Effector memory CD8-positive, alpha-beta T cell (primary cell): Measurements from ENCODE around the gene ARHGEF6.
A peak's percentile ranks its signal among the peaks of the same experiment; 100 is the strongest.

Source experiments
- ATAC-seq: fragments of 150-1000 bp; cut with Tn5 transposase; replicated peaks from 2 replicates; pipeline ENCODE4 v1.10.0; 2021; ENCODE audit warnings: mild to moderate bottlenecking, moderate library complexity
- DNase-seq, 3 experiments: peaks; one replicate each; pipeline ENCODE4 v3.0.0; 2021
- H3K27ac Mint-ChIP-seq, 2 donors: one replicate each; pipeline ENCODE4 v1.8.0; 2022; ENCODE audit warnings: mild to moderate bottlenecking in 2 of 2, mixed read lengths in 2 of 2, moderate library complexity in 2 of 2
- H3K27me3 Mint-ChIP-seq, 2 donors: one replicate each; pipeline ENCODE4 v1.8.0; 2022; ENCODE audit warnings: mixed read lengths in 2 of 2
- H3K36me3 Mint-ChIP-seq: one replicate; pipeline ENCODE4 v1.8.0; 2022; ENCODE audit warnings: mild to moderate bottlenecking, moderate library complexity, mixed read lengths; ENCODE audit not compliant: insufficient read depth
- H3K4me1 Mint-ChIP-seq, 2 donors: one replicate each; pipeline ENCODE4 v1.8.0; 2022; ENCODE audit warnings: low read depth in 2 of 2, mixed read lengths in 2 of 2
- H3K4me3 Mint-ChIP-seq, 2 donors: one replicate each; pipeline ENCODE4 v1.8.0; 2022; ENCODE audit warnings: mild to moderate bottlenecking in 2 of 2, mixed read lengths in 2 of 2, moderate library complexity in 2 of 2
- H3K9me3 Mint-ChIP-seq, 2 donors: one replicate each; pipeline ENCODE4 v1.8.0; 2022; ENCODE audit warnings: mixed read lengths in 2 of 2

Gene ARHGEF6

DNA sequence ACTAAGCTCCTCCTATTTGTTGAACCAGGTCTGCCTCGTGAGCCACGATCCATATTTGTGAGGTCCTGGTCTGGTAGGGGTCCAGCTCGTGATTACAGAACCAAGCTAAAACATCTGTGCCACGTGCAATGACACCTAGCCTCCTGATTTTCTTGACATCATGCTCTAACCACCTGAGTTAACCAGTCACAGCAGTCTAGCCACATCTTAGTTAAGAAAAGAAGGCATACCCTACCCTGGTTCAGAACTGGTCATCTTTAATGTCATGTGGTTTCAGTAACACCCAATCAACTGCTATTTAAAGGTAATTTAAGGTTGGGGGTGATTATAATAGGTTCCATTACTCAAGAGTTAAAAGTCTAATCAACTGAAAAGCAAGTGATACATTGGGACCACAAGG lies 28.4 kb downstream of the ARHGEF6 start:
- Mint-ChIP-seq H3K27me3 (no peaks in the 10 kb centered on the region), H3K4me3 (no peak overlapping the region), H3K36me3 (peaks cover under 1% of the 10 kb centered on the region), H3K9me3 (no peaks in the 10 kb centered on the region), H3K27ac (peak overlapping the region; percentile 26 to 69), H3K4me1 (peaks cover 32 to 53% of the 10 kb centered on the region in 2 donors)
- no peak for ATAC-seq
- no peak for DNase-seq

DNA sequence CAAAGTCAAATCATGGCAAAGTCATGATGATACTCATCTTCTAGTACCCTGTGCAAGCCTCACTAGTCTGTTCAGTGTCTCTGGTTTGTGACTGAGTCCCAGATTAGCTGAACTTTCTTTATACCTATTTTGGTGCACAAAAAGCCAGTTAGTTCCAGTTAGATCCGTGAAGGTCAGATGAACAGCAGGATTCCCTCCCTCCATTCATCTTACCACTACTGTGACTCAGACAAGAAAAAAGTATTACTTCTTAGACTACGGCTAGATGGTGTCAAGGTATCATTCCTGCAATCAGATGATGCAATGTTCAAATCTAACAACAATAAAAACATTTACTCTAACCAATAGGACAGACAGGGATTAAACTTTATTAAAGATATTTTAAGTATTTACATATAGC lies 30.4 kb downstream of the ARHGEF6 start:
- H3K4me1 Mint-ChIP-seq, result peaks cover 26 to 46% of the 10 kb centered on the region in 2 donors
- H3K36me3 Mint-ChIP-seq, result peaks cover 5% of the 10 kb centered on the region
- H3K9me3 Mint-ChIP-seq, result no peaks in the 10 kb centered on the region
- no peak overlapping the region for H3K4me3 Mint-ChIP-seq
- peak; percentile 31 for ATAC-seq
- no peak overlapping the region for H3K27ac Mint-ChIP-seq
- DNase-seq, result no peak
- no peaks in the 10 kb centered on the region for H3K27me3 Mint-ChIP-seq

DNA sequence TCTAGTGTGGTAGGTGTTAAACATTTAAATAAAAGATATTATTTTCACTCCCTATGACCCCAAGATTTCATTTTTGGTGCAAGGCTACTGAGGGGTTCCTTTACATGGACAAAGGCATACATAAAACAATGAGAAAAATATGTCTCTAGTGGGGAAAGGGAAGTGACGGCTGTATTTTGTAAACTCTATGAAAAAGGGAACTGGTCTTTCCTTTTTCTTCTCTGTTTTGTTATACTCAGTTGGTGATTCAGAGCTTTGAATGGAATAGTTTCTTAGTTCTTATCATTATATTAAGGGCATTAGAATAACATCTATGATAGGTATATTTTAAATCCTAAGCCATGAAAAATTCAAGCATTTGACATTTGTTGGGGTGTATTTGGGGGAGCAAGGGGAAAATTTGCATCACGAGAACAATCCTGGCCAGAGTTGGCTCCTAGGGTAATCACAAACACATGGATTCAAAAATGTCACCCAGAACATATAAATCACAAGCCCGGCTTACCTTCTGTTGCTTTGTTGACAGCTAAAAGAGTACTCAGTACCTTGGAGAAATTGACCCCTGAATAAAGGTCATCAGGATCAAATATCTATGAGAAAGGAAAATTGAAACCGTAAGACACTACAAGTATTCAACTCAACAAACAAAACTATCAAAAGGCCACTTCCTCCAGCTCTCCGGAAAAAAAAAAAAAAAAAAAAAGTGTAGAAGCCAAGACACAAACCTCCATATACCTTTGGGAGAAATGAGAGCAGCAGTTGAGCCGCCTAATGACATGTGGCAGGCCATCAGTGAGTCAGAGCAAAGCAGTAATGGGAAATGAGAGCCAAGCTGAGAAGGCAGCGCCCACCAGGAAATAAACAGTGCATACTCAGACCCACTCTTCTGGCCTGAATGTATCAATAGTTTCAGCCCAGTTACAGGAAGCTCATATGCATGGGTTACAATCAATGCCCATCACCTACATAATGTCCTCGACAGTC lies 33.4 kb downstream of the ARHGEF6 start:
- peak overlapping the region; percentile 77 to 83 for H3K27ac Mint-ChIP-seq

DNA sequence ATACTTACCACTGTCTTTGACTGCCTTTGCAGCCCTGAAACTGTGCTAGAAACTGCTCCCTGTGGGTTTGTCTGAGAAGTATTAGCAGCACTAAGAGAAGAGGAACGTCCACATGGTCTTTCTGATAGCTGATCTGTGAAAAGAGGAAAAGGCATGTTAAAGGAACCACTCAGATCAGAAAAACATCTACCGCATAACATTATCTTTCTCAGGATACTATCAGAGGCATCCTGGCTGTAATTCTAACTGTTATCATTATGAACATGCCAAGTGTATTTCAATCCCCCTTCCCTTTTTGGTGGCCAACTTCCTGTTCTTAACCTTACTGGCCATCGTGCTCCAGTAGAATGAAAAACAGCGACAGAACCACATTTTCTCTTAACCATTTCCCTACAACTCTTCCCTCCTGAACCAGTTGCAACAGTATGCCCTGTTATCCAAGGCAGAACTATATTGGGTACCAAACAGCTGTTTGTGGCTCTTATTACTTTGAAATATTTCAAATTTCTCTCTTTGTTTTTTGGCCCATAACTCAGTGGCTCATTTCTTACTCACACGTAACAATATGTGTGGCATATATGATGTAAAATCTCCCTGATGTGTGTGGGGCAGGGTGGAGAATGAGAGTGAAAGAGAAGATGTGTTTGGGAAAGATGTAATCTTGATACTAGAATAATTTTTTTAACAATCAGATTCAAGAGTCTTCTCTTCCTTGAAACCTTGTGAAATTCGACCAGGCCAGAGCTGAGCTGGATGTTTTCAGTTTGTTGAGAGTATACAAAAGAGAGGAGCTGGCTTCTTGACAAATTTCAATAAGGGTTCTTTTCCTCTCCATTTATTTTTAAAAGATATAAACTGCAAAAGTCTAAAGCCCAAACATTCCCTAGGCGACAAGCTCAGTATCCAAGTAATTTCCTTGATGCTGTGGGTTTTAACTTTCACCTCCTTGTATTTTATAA lies 35.2 kb downstream of the ARHGEF6 start:
- peak overlapping the region in 1 of 2 donors; percentile 26 for H3K27ac Mint-ChIP-seq
- H3K36me3 Mint-ChIP-seq, result peaks cover 45% of the 10 kb centered on the region
- ATAC-seq, result no peak
- H3K27me3 Mint-ChIP-seq, result no peaks in the 10 kb centered on the region
- no peak for DNase-seq
- peaks cover 15 to 32% of the 10 kb centered on the region in 2 donors for H3K4me1 Mint-ChIP-seq
- no peaks in the 10 kb centered on the region for H3K9me3 Mint-ChIP-seq
- H3K4me3 Mint-ChIP-seq, result no peak overlapping the region

More for the DNA sequence above, 33.4 kb downstream of the ARHGEF6 start:
- Mint-ChIP-seq H3K36me3 (peaks cover 32% of the 10 kb centered on the region), H3K27me3 (no peaks in the 10 kb centered on the region), H3K4me1 (peaks cover 18 to 37% of the 10 kb centered on the region in 2 donors), H3K4me3 (peak overlapping the region in 1 of 2 donors; percentile 43), H3K9me3 (no peaks in the 10 kb centered on the region)
- no peak for DNase-seq
- peak; percentile 57 for ATAC-seq

DNA sequence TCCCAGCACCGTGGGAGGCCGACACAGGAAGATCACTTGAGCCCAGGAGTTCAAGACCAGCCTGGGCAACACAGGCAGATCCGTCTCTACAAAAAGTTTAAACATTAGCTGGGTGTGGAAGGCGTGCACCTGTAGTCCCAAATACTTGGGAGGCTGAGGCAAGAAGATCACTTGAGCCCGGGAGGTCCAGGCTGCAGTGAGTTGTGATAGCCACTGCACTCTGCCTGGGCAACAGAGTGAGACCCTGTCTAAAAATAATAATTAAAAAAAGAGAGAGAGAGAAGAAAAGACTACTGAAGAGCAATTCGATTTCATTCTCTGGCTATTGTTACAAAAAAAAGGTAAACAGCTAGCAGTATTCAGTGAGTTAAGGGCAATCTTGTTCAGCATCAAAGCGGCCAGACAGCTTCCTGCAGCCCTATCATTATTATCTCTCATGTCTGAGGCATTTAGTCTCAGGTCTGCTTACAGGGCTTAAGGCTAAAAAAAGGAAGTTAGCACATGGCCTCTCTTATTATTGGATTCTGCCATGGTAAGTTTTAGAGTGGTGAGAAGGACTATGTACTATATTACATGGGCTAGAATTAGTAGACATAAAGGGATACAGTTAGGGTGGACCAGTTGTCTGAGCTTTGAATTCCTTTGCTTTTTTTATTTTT lies 37.9 kb downstream of the ARHGEF6 start:
- ATAC-seq (no peak), DNase-seq (no peak)
- peaks cover 13 to 22% of the 10 kb centered on the region in 2 donors for H3K4me1 Mint-ChIP-seq
- no peaks in the 10 kb centered on the region for H3K9me3 Mint-ChIP-seq
- H3K27ac Mint-ChIP-seq, result peak overlapping the region; percentile 57 to 59
- no peak overlapping the region for H3K4me3 Mint-ChIP-seq
- H3K27me3 Mint-ChIP-seq, result no peaks in the 10 kb centered on the region
- peaks cover 62% of the 10 kb centered on the region for H3K36me3 Mint-ChIP-seq

DNA sequence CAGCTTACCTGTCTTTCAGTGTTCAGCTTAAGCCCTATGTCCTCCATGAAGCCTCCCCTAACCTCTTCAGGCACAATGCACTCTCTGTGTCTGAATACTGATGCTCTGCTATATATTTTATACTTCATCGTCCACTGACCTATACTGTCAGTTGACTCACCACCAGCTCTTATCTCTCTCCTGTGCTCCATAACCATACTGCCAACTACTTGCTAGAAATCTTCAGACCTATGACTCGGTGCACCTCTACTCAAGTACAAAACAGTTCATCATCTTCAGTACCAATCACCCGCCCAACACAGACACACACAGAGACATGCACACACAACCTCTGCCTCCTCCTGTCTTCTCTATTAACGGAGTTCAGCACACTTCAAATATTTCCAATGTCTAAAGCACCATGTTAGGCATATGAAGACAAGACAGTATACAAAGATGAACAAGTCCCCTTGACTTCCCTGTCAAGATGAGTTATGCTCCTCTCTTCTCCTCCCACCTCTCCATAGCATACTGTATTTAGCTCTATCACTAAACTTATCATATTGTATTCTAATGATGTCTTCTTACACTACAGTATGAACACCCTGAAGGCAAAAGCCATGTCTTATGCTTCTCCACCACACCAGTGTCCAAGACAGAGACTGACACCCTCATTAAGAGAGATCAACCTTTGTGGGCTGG lies 42.5 kb downstream of the ARHGEF6 start:
- Mint-ChIP-seq H3K4me3 (no peak overlapping the region), H3K9me3 (no peaks in the 10 kb centered on the region), H3K4me1 (peaks cover 13 to 16% of the 10 kb centered on the region in 2 donors), H3K36me3 (peaks cover 45% of the 10 kb centered on the region), H3K27me3 (no peaks in the 10 kb centered on the region), H3K27ac (peak overlapping the region in 1 of 2 donors; percentile 79)
- no peak for DNase-seq
- no peak for ATAC-seq

DNA sequence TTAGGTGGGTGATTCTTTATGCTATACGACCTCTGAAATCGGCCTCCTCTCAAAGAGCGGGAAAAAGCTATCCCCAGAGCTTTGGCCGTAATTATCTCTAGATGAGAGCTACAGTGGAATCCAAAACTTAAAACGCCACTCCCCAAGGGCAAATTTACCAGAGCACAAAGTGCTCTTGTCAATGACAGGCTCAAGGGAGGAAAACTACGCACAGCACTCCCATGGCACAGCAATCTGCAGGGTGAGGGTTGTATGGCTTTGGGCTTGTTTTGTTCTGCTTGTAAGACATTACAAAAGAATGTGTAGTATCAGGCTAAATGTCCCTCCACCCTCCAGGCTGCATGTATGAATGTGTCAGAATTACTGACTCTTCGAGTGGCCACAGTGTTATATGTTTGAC lies 44.0 kb downstream of the ARHGEF6 start:
- Mint-ChIP-seq H3K27ac (peak overlapping the region in 1 of 2 donors; percentile 31), H3K27me3 (no peaks in the 10 kb centered on the region), H3K36me3 (peaks cover 32% of the 10 kb centered on the region), H3K9me3 (no peaks in the 10 kb centered on the region), H3K4me3 (no peak overlapping the region), H3K4me1 (peaks cover 13 to 16% of the 10 kb centered on the region in 2 donors)
- no peak for DNase-seq
- ATAC-seq, result no peak

DNA sequence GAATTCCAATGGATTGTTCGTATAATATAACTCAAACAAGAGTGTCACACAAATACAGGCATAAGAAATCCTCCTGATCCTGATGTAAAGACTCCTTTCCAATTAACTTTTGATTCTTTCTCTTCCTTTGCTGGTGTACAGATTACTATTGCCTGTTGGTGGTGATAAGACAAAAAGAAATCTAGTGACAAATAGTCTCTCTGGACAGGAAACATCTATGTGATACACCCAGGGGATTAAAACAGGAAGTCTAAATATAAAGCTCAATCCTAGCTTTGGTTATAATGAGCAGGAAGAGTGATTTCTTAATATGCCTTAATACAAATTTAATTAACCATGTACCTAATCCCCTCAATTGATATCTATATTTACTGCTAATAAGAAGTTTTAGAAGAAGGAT lies 45.1 kb downstream of the ARHGEF6 start:
- H3K9me3 Mint-ChIP-seq, result no peaks in the 10 kb centered on the region
- H3K4me1 Mint-ChIP-seq, result peaks cover 16 to 17% of the 10 kb centered on the region in 2 donors
- H3K27me3 Mint-ChIP-seq, result no peaks in the 10 kb centered on the region
- no peak overlapping the region for H3K4me3 Mint-ChIP-seq
- H3K27ac Mint-ChIP-seq, result no peak overlapping the region
- H3K36me3 Mint-ChIP-seq, result peaks cover 28% of the 10 kb centered on the region
- ATAC-seq (no peak), DNase-seq (no peak)

DNA sequence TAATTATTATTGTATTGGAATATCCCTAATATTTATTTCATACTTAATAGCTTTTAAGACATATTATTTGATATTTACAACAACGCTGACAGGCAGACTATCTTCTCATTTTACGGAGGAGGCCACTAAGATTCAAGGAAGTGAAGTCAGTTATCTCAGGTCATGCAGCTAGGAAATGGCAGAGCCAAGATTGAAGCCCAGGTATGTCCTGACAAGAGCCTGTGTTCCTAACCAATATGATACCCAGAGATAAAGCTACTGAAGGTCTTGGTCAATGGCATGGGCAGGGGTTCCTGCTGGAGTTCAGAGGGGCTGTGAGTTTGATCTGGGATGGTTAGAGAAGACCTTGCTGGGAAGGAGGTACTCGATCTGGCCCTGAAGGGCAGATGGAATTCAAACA lies 47.1 kb downstream of the ARHGEF6 start:
- no peak for DNase-seq
- Mint-ChIP-seq H3K4me3 (no peak overlapping the region), H3K4me1 (peaks cover 11 to 13% of the 10 kb centered on the region in 2 donors), H3K9me3 (no peaks in the 10 kb centered on the region), H3K36me3 (peaks cover 20% of the 10 kb centered on the region), H3K27me3 (no peaks in the 10 kb centered on the region), H3K27ac (peak overlapping the region; percentile 1 to 65)
- no peak for ATAC-seq

DNA sequence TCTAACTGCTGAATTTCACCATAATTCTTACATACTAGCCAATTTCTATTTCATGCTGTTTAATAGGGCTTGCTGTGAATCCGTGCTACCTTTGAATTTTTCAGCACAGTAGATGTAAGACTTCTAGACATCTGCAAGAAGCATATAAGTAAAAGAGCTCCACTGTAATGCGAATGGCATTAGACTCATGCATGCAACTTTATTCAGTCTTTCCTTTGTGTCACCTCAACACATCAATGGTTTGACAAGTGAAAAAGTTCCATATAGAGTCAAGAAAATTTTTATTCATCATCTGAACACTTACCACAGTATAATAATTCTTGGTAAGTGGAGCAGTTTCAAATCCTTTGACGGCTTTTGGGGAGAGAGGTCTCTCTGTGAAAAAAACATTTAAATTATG lies 48.9 kb downstream of the ARHGEF6 start:
- Mint-ChIP-seq H3K27me3 (no peaks in the 10 kb centered on the region), H3K27ac (peak overlapping the region; percentile 38 to 78), H3K36me3 (peaks cover 9% of the 10 kb centered on the region), H3K4me1 (peaks cover 14 to 17% of the 10 kb centered on the region in 2 donors), H3K9me3 (no peaks in the 10 kb centered on the region), H3K4me3 (no peak overlapping the region)
- ATAC-seq (no peak), DNase-seq (no peak)

DNA sequence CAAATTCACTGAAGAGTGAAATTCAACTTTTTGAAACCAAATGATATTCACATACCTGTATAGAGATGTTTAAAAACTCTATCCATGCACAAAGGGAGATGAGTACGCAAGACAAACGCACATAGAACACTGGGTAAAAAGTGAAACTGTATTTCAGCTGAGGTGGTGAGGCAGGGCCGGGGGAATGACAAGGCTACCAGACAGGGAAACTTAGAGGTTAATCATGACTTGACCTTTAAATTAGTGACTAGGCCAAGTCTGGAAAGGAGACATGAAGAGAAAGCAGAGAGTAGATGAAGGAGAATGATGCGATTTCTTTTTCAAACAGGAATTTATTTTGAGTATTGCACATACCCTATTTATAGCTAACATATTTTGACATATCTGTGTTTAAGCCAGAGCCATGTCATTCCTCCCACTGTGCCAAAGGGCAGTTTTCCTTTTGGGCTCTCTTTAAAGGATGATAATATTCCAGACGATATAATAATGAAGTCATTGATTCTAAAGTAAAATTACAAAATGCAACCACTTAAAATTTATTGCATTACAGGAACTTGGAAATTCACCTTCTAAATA lies 49.4 kb downstream of the ARHGEF6 start:
- Mint-ChIP-seq H3K4me1 (peaks cover 13 to 18% of the 10 kb centered on the region in 2 donors), H3K9me3 (no peaks in the 10 kb centered on the region), H3K27me3 (no peaks in the 10 kb centered on the region), H3K27ac (peak overlapping the region; percentile 0 to 78), H3K4me3 (peak overlapping the region; percentile 5 to 21), H3K36me3 (peaks cover 9% of the 10 kb centered on the region)
- ATAC-seq (no peak), DNase-seq (no peak)

DNA sequence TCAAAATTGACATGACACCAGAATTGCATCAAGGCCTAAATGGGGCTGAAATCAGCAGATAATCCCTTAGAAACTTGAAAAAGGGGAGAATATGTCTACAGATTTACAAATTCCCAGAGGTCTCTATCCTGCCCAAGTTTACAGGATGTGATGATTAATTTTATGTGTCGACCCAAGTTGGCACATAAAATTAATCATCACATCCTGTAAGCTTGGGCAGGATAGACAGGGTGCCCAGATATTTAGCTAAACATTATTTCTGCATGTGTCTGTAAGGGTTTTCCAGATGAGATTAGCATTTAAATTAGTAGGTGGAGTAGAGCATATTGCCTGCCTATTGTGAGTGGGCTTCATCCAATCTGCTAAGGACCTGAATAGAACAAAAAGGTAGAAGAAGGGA lies 52.3 kb downstream of the ARHGEF6 start:
- DNase-seq (no peak), ATAC-seq (no peak)
- Mint-ChIP-seq H3K36me3 (peaks cover 9% of the 10 kb centered on the region), H3K27me3 (no peaks in the 10 kb centered on the region), H3K9me3 (no peaks in the 10 kb centered on the region), H3K4me3 (no peak overlapping the region), H3K4me1 (peaks cover 9 to 11% of the 10 kb centered on the region in 2 donors), H3K27ac (no peak overlapping the region)
